Esophagus muscularis mucosa (tissue), 3 donors: ENCODE measurements around the gene PRAMEF15.
"Not testable (repeated sequence)": the region's sequence is repeated elsewhere in the genome, so short reads cannot be mapped to it uniquely, and the experiment has no call there.

Experiments used
- POLR2A ChIP-seq: fragments of 450-650 bp; IDR thresholded peaks from one replicate; pipeline ENCODE4 v1.6.1; 2017; ENCODE audit warnings: antibody characterized with exemption, moderate library complexity, mild to moderate bottlenecking, low read depth
- POLR2AphosphoS5 ChIP-seq, 2 donors: sonication (generic); formaldehyde crosslinking; IDR thresholded peaks; one replicate each; pipeline ENCODE4 v1.6.1; 2017; ENCODE audit warnings: antibody characterized with exemption in 2 of 2
- TF ChIP-seq, protein P1 (sequence below), 3 experiments: fragments of 200-600 bp in 2 of 3; fragments of 450-650 bp in 1 of 3; sonication (generic) in 2 of 3; IDR thresholded peaks; one replicate each; pipeline ENCODE4 v1.5.1; 2017 to 2019; ENCODE audit warnings: antibody characterized with exemption in 3 of 3, mild to moderate bottlenecking in 2 of 3, moderate library complexity in 1 of 3

DNA sequence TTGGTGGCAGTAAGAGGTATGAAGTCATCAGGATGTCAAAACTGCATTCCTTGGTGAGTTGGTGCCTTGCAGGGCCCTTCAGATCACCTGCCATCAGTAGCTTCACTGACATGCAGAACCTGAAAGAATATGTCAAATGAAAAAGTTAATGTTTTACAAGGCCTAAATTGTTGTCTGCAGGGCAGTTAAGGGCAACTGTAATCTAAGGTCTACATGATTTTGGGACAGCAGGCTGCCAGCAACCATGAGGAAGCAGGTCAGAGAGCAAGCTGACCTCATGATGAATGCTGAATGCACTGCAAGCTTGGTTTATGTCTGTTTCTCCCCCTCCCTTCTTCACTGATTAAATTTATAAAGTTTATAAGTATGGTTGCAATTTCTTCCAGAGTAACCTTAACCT, 13.2 kb upstream of the PRAMEF15 start:
- TF ChIP-seq, protein P1, sequence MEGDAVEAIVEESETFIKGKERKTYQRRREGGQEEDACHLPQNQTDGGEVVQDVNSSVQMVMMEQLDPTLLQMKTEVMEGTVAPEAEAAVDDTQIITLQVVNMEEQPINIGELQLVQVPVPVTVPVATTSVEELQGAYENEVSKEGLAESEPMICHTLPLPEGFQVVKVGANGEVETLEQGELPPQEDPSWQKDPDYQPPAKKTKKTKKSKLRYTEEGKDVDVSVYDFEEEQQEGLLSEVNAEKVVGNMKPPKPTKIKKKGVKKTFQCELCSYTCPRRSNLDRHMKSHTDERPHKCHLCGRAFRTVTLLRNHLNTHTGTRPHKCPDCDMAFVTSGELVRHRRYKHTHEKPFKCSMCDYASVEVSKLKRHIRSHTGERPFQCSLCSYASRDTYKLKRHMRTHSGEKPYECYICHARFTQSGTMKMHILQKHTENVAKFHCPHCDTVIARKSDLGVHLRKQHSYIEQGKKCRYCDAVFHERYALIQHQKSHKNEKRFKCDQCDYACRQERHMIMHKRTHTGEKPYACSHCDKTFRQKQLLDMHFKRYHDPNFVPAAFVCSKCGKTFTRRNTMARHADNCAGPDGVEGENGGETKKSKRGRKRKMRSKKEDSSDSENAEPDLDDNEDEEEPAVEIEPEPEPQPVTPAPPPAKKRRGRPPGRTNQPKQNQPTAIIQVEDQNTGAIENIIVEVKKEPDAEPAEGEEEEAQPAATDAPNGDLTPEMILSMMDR (IDR thresholded peaks at IDR 0.05): not testable (repeated sequence)
- TF ChIP-seq POLR2A; POLR2AphosphoS5 (IDR thresholded peaks at IDR 0.05): not testable (repeated sequence)
